DMS153 (cell line): ENCODE results near the gene SENP3.
A peak's percentile ranks its signal among the peaks of the same experiment; 100 is the strongest.

Experiments
- DNase-seq: peaks from one replicate; lab custom pipeline; 2025; lab: John Stamatoyannopoulos, UW

The SENP3 gene

DNA sequence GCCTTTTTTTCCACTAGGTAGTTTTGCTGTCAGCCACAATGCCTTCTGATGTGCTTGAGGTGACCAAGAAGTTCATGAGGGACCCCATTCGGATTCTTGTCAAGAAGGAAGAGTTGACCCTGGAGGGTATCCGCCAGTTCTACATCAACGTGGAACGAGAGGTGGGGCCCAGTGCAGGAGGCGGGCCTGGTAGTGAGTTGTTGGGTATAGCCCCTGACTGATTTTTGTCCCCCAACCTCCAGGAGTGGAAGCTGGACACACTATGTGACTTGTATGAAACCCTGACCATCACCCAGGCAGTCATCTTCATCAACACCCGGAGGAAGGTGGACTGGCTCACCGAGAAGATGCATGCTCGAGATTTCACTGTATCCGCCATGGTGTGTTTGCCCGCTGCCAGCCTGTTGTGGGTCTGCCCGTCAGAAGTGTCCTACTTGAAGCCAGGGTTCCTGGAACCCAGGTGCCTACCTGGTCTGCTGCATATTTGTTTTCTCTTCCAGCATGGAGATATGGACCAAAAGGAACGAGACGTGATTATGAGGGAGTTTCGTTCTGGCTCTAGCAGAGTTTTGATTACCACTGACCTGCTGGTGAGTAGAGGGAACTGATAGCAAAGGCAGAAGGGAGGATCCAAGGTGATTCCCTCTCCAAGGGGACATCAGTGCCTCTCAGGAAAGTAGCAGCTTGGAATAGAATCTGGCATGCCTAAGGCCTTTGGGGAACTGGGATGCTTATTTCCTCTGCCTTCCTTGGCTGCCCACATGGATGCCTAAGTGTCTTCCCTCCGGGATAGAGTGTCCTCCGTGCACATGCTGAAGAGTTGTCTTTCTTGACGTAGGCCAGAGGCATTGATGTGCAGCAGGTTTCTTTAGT lies 15.8 kb downstream of the SENP3 start:
- no peak for DNase-seq

DNA sequence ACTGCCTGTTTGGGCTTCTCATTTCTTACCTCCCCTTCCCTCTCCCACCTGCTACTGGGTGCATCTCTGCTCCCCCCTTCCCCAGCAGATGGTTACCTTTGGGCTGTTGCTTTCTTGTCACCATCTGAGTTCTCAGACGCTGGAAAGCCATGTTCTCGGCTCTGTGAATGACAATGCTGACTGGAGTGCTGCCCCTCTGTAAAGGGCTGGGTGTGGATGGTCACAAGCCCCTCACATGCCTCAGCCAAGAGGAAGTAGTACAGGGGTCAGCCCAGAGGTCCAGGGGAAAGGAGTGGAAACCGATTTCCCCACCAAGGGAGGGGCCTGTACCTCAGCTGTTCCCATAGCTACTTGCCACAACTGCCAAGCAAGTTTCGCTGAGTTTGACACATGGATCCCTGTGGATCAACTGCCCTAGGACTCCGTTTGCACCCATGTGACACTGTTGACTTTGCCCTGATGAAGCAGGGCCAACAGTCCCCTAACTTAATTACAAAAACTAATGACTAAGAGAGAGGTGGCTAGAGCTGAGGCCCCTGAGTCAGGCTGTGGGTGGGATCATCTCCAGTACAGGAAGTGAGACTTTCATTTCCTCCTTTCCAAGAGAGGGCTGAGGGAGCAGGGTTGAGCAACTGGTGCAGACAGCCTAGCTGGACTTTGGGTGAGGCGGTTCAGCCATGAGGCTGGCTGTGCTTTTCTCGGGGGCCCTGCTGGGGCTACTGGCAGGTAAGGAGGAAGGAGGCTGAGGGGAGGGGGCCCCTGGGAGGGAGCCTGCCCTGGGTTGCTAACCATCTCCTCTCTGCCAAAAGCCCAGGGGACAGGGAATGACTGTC lies 17.5 kb downstream of the SENP3 start, which contains the start of gene CD68:
Gene CD68 (plus strand): TSS at position 638 of the 833 bp plus-strand sequence. CDS start 40 bp downstream, at position 678.
- DNase-seq = no peak

GRCh38 chr17:7579834-7580603 lies 18.3 kb downstream of the SENP3 start:
- no peak for DNase-seq

- no peak for DNase-seq
Measured at GRCh38 chr17:7580604-7581575, 19.2 kb downstream of the SENP3 start.

- DNase-seq = no peak
Measured at GRCh38 chr17:7582396-7583252, 20.9 kb downstream of the SENP3 start.

GRCh38 chr17:7583253-7584109 lies 21.8 kb downstream of the SENP3 start, which contains the start of gene MPDU1:
Gene MPDU1, plus strand, starts transcription at chr17:7583852. Its CDS starts 11 bp downstream, at chr17:7583863.
- peak; percentile 91 for DNase-seq

DNA sequence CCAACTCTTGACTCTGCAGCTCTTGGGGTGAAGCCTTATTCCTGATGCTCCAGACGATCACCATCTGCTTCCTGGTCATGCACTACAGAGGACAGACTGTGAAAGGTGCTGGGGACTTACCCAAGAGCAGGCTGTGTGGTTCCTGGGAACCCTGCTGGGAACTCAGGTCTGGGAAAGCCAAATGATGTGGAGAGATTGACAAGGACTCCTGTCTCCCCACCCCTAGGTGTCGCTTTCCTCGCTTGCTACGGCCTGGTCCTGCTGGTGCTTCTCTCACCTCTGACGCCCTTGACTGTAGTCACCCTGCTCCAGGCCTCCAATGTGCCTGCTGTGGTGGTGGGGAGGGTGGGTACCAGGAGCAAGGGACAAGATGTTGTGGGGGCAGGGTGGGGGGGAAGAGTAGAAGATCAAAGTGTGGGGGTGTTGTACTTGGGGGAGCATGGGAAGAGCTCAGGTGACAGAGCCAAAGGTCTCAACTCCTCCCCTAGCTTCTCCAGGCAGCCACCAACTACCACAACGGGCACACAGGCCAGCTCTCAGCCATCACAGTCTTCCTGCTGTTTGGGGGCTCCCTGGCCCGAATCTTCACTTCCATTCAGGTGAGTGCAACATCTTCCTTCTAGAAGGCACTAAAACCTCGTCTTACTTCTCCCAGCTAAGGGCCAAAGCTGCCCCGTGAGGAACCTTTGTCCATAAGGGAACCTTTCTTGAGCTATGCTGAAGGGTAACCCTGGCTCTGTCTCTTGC lies 25.1 kb downstream of the SENP3 start:
- no peak for DNase-seq

GRCh38 chr17:7587420-7588151 lies 25.9 kb downstream of the SENP3 start:
- DNase-seq = no peak

DNA sequence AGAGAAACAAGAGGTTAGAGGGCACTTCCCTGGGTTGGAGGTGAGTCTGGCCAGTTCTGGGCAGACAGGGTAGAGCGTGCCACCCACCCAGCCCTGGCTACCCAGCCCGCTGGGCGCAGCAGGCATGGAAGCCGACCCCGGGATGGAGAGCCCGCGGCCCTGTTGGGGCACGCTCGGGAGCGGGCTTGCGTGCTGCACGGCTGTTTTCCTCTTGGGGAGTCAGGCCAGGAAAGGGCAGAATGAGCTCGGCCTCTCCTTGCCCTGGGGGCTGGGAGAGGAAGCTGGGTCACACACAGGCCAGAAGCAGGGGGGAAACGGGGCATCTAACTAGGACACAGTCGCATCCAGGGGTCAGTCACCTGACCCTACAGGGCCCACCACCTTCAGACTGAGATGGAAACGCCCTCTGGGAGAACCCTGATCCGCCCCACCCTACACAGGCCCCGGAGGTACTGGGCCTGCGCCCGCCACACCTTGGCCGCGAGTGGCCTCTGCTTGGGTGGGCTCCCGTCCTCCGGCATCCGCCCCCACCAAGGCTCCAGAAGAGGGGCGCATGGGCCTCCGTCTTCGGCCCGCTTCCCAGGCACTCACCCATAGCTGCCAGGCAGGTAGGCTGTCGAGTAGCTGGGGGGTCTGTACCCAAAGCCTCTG lies 27.0 kb downstream of the SENP3 start:
- no peak for DNase-seq

GRCh38 chr17:7589204-7589868 lies 27.6 kb downstream of the SENP3 start:
- no peak for DNase-seq

GRCh38 chr17:7589891-7590691 lies 28.4 kb downstream of the SENP3 start, which contains the start of gene SOX15:
Gene SOX15, minus strand, starts transcription at chr17:7590094. Its CDS starts 418 bp downstream, at chr17:7589676.
- DNase-seq = no peak

DNA sequence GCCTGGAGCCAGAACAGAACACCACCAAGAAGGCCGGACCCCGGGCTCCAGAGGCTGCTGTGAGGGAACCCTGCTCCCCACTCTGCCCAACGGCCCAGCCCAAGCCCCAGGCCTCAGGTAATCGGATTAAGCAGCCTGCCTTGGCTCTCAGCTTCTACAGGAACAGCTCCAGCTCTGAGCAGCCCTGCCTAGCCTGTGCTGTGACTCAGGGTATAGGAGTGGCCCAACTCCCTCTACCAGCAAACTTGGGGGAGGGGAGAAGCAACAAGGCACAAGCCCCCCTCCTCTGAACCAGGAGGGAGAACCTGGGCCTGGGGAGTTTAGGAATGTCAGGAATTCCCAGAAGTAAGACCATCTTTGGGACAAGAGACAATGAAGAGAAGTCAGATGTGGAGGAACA lies 29.0 kb downstream of the SENP3 start:
- DNase-seq = no peak

GRCh38 chr17:7591596-7591995 lies 29.9 kb downstream of the SENP3 start:
- DNase-seq = no peak

- no peak for DNase-seq
Measured at GRCh38 chr17:7592422-7593021, 30.8 kb downstream of the SENP3 start.

- DNase-seq = no peak
Measured at GRCh38 chr17:7593296-7593695, 31.6 kb downstream of the SENP3 start.
